K562 (cell line): ENCODE data around the gene CRACDL. TPM values are rescaled to one million over a fixed set of nuclear protein-coding genes. Genes with fewer than 3 reads are reported as not detected.

ENCODE experiments used
- ATAC-seq: fragments of 200-7000 bp; cut with Tn5 transposase; 3 replicates; pipeline ENCODE4 v1.9.1; 2020; ENCODE audit warnings: moderate library complexity
- BruUV-seq: library from RNA; stranded (reverse); fragments of 400-500 nt; replicated peaks from 2 replicates; lab custom pipeline; 2021; lab: Mats Ljungman, UMichigan
- CTCF ChIA-PET: fragments of 300-600 bp; formaldehyde crosslinking; extraction: SDS; loops from one replicate; lab custom pipeline; 2021; ENCODE audit warnings: low intra/inter-chr PET ratio; lab: Yijun Ruan, JAX
- POLR2A ChIA-PET: fragments of 300-600, 350-650 bp; sonication (Branson Sonifier 250); formaldehyde crosslinking; extraction: SDS; loops from one replicate; lab custom pipeline; 2021; ENCODE audit warnings: antibody characterized with exemption, inconsistent platforms; lab: Yijun Ruan, JAX
- DNase-seq, 4 experiments: peaks; one replicate each; pipeline versions ENCODE4 v3.0.0 to v3.0.0-alpha.2; 2011 to 2018; ENCODE audit warnings: low spot score in 3 of 4, mixed read lengths in 3 of 4; ENCODE audit errors: extremely low read depth in 1 of 4
- FAIRE-seq: peaks from 2 replicates; lab custom pipeline; 2011; peaks lifted over from hg19 to GRCh38; lab: Jason Lieb, UNC
- H2AFZ ChIP-seq: 2 replicates; pipeline ENCODE4 v1.6.0; 2011; ENCODE audit warnings: low read depth, low read length, control low read depth, inconsistent platforms
- H3K27ac ChIP-seq: fragments of 200-600 bp; 3 replicates; pipeline ENCODE4 v1.8.0; 2011; ENCODE audit warnings: low read depth, mild to moderate bottlenecking, control low read depth, inconsistent platforms, low read length, moderate library complexity, mixed read lengths; ENCODE audit errors: extremely low read depth
- H3K27me3 ChIP-seq, 2 experiments: fragments of 300-600 bp in 1 of 2; 2 replicates in 1 of 2; 3 replicates in 1 of 2; pipeline versions ENCODE4 v1.6.0 to v1.8.0; 2011; ENCODE audit warnings: inconsistent platforms in 2 of 2, low read length in 2 of 2, mild to moderate bottlenecking in 1 of 2, mixed read lengths in 1 of 2, moderate library complexity in 1 of 2; ENCODE audit not compliant: control insufficient read depth in 2 of 2, insufficient read depth in 2 of 2
- H3K36me3 ChIP-seq: fragments of 300-600 bp; 3 replicates; pipeline ENCODE4 v1.8.0; 2011; ENCODE audit warnings: mild to moderate bottlenecking, low read length, inconsistent platforms; ENCODE audit not compliant: control insufficient read depth, insufficient read depth
- H3K4me1 ChIP-seq, 2 experiments: fragments of 200-600 bp in 1 of 2; replicated peaks in 1 of 2; 2 replicates in 1 of 2; 3 replicates in 1 of 2; pipeline versions ENCODE4 v1.5.1 to v1.8.0; 2011; ENCODE audit warnings: inconsistent platforms in 2 of 2, low read length in 2 of 2, mild to moderate bottlenecking in 1 of 2, mixed read lengths in 1 of 2, moderate library complexity in 1 of 2; ENCODE audit not compliant: control insufficient read depth in 2 of 2, insufficient read depth in 2 of 2
- H3K4me2 ChIP-seq: 2 replicates; pipeline ENCODE4 v1.6.1; 2011; ENCODE audit warnings: low read length, control low read depth, inconsistent platforms, mixed read lengths; ENCODE audit not compliant: insufficient read depth
- H3K4me3 ChIP-seq: fragments of 200-600 bp; sonication (generic), shearing (Covaris generic); 2 replicates; pipeline ENCODE4 v1.5.1; 2016; ENCODE audit warnings: control low read depth, inconsistent platforms
- H3K79me2 ChIP-seq: fragments of 200-600 bp; 3 replicates; pipeline ENCODE4 v1.8.0; 2011; ENCODE audit warnings: low read length, inconsistent platforms; ENCODE audit not compliant: control insufficient read depth, insufficient read depth
- H3K9ac ChIP-seq, 2 experiments: 2 replicates each; pipeline versions ENCODE4 v1.6.0 to v1.6.1; 2011; ENCODE audit warnings: low read depth in 2 of 2, low read length in 2 of 2, control low read depth in 1 of 2, inconsistent platforms in 1 of 2, mild to moderate bottlenecking in 1 of 2, mixed read lengths in 1 of 2; ENCODE audit not compliant: insufficient read depth in 1 of 2
- H3K9me1 ChIP-seq: one replicate; pipeline ENCODE4 v1.6.0; 2011; ENCODE audit warnings: inconsistent platforms, mild to moderate bottlenecking, low read length, moderate library complexity; ENCODE audit not compliant: control insufficient read depth, insufficient read depth
- H3K9me3 ChIP-seq: replicated peaks from 2 replicates; pipeline ENCODE4 v1.5.1; 2011; ENCODE audit warnings: low read depth, low read length, inconsistent platforms; ENCODE audit not compliant: control insufficient read depth, insufficient read depth
- H4K20me1 ChIP-seq: replicated peaks from 2 replicates; pipeline ENCODE4 v1.6.1; 2011; ENCODE audit warnings: low read length, inconsistent platforms, mixed read lengths; ENCODE audit not compliant: control insufficient read depth, insufficient read depth
- ARHGAP35 ChIP-seq: fragments of 450-650 bp; IDR thresholded peaks from 2 replicates; pipeline ENCODE4 v1.6.1; 2018; ENCODE audit not compliant: partially characterized antibody
- BMI1 ChIP-seq: fragments of 150-350 bp; IDR thresholded peaks from 2 replicates; pipeline ENCODE4 v1.6.1; 2014; ENCODE audit warnings: low read length
- CAMTA2 ChIP-seq: fragments of 250-450 bp; sonication (Bioruptor Pico); conservative IDR thresholded peaks from 2 replicates; pipeline ENCODE4 v1.5.1; 2022
- EZH2 ChIP-seq: IDR thresholded peaks from 2 replicates; pipeline ENCODE4 v1.6.1; 2012; ENCODE audit warnings: low read depth, mild to moderate bottlenecking, inconsistent platforms, low read length, borderline replicate concordance
- HIVEP1 ChIP-seq: fragments of 250-450 bp; sonication (Bioruptor Pico); IDR thresholded peaks from 2 replicates; pipeline ENCODE4 v1.4.0; 2020; ENCODE audit warnings: mild to moderate bottlenecking
- L3MBTL2 ChIP-seq: fragments of 450-650 bp; IDR thresholded peaks from 2 replicates; pipeline ENCODE4 v1.6.1; 2016; ENCODE audit warnings: mild to moderate bottlenecking, moderate library complexity
- MTA3 ChIP-seq: fragments of 450-650 bp; formaldehyde crosslinking; IDR thresholded peaks from 2 replicates; pipeline ENCODE4 v1.6.1; 2017; ENCODE audit warnings: mild to moderate bottlenecking, borderline replicate concordance
- NFIX ChIP-seq: fragments of 250-450 bp; sonication (Bioruptor Pico); IDR thresholded peaks from 2 replicates; pipeline ENCODE4 v1.4.0; 2020; ENCODE audit warnings: low read depth, mild to moderate bottlenecking, moderate library complexity
- NRF1 ChIP-seq, 2 experiments: fragments of 450-650 bp; IDR thresholded peaks in 1 of 2; conservative IDR thresholded peaks in 1 of 2; 2 replicates each; pipeline ENCODE4 v1.6.1; 2014; ENCODE audit warnings: mild to moderate bottlenecking in 2 of 2
- PREB ChIP-seq: sonication (generic); formaldehyde crosslinking; IDR thresholded peaks from 2 replicates; pipeline ENCODE4 v1.8.1; 2023; ENCODE audit warnings: mild to moderate bottlenecking, missing genetic modification reagents
- SREBF2 ChIP-seq: sonication (generic); formaldehyde crosslinking; IDR thresholded peaks from 2 replicates; pipeline ENCODE4 v1.4.0; 2020; ENCODE audit warnings: mild to moderate bottlenecking, missing genetic modification reagents
- ZSCAN29 ChIP-seq: fragments of 450-650 bp; IDR thresholded peaks from 2 replicates; pipeline ENCODE4 v1.6.1; 2017
- WGBS: fragments of 100-300 bp; shearing (Covaris generic); methylation state at CpG from one replicate; pipeline ENCODE4 v1.1.6; 2016; ENCODE audit warnings: low coverage, mixed read lengths; ENCODE audit not compliant: insufficient coverage; ENCODE audit errors: missing lambda C conversion rate; 5-methylcytosine and 5-hydroxymethylcytosine counted together
- in situ Hi-C: fragments of 300-500 bp; cut with MboI; formaldehyde crosslinking; loops from 4 replicates; pipeline ENCODE4 v1.15.0; 2018; ENCODE audit warnings: inconsistent platforms, mixed read lengths
- intact Hi-C: fragments of 100-400 bp; cut with micrococcal nuclease; formaldehyde crosslinking; loops from 2 replicates; pipeline ENCODE4 v1.14.2; 2022
- polyA plus RNA-seq, 8 experiments: library from polyadenylated mRNA; depleted of rRNA in 4 of 8; stranded (reverse) in 5 of 8; unstranded in 3 of 8; fragments of >200 nt; fragmentation: Nextera tagmentation in 2 of 8; fragmentation: Illumina TruSeq in 1 of 8; extraction: Ambion mirVana in 2 of 8; extraction: Trizol in 1 of 8; gene quantifications; 2 replicates each; pipeline versions ENCODE4 v1.2.1 to v1.2.3, GENCODE V29; 2011 to 2014; ENCODE audit warnings: inconsistent platforms in 1 of 8, missing spikeins in 1 of 8
- total RNA-seq, 7 experiments: library from RNA; depleted of rRNA in 6 of 7; stranded (reverse); fragments of >200 nt in 6 of 7; fragmentation: Illumina TruSeq in 2 of 7; extraction: Trizol in 2 of 7; gene quantifications; 2 replicates each; pipeline versions ENCODE4 v1.2.1 to v1.2.3, GENCODE V29; 2011 to 2021; ENCODE audit warnings: low replicate concordance in 1 of 7
- TF ChIP-seq, protein P1 (sequence below): fragments of 450-650 bp; IDR thresholded peaks from 2 replicates; pipeline ENCODE4 v1.6.1; 2014; ENCODE audit warnings: low read depth, mild to moderate bottlenecking, moderate library complexity, borderline replicate concordance
- TF ChIP-seq, protein P2 (sequence below): IDR thresholded peaks from 2 replicates; pipeline ENCODE4 v1.6.1; 2011; ENCODE audit not compliant: insufficient read length; ENCODE audit errors: extremely low read depth
- TF ChIP-seq, protein P3 (sequence below): fragments of 450-650 bp; IDR thresholded peaks from 2 replicates; pipeline ENCODE4 v1.6.1; 2016; ENCODE audit warnings: antibody characterized with exemption

The CRACDL gene
- total and polyA plus RNA-seq, 9 of the 15 experiments (the other 6 are each of a cell fraction or from before 2014, with no cell fraction given): not detected

- BruUV-seq: no TSS peak
- in situ Hi-C loops: loop anchor here (25.0 kb wide), 1 partner anchor 424 kb away; no protein-coding TSS in a partner anchor
- ChIA-PET POLR2A (no interaction called here), CTCF (no interaction called here)
- Histone ChIP-seq H3K9ac (no peak overlapping the region), H3K27ac (no peak overlapping the region), H3K4me3 (no peak overlapping the region), H3K4me1 (no peaks in the 10 kb centered on the region), H3K4me2 (no peak overlapping the region), H3K79me2 (no peaks in the 10 kb centered on the region), H2AFZ (no peak overlapping the region), H3K9me3 (no peaks in the 10 kb centered on the region), H4K20me1 (peaks cover 3% of the 10 kb centered on the region; the same call in 1 of the 2 replicates), H3K36me3 (no peaks in the 10 kb centered on the region), H3K27me3 (peaks cover 0 to 10% of the 10 kb centered on the region in 2 experiments; a peak in 2 of 5 replicates), H3K9me1 (no peaks in the 10 kb centered on the region)
- no peak for DNase-seq
- WGBS: 9% methylated on average over 10 of the region's 10 CpGs
- intact Hi-C loops: loop anchor here (10.0 kb wide), 1 partner anchor 421 kb away; no protein-coding TSS in a partner anchor
- FAIRE-seq: no peak
- no peak for TF ChIP-seq NFIX (CRISPR knock-in tag)
- TF ChIP-seq L3MBTL2: no peak
- TF ChIP-seq NRF1 (conservative IDR thresholded peaks at IDR 0.05 in 1 of 2, IDR thresholded peaks at IDR 0.05 in 1 of 2): no peak
- TF ChIP-seq, protein P1, sequence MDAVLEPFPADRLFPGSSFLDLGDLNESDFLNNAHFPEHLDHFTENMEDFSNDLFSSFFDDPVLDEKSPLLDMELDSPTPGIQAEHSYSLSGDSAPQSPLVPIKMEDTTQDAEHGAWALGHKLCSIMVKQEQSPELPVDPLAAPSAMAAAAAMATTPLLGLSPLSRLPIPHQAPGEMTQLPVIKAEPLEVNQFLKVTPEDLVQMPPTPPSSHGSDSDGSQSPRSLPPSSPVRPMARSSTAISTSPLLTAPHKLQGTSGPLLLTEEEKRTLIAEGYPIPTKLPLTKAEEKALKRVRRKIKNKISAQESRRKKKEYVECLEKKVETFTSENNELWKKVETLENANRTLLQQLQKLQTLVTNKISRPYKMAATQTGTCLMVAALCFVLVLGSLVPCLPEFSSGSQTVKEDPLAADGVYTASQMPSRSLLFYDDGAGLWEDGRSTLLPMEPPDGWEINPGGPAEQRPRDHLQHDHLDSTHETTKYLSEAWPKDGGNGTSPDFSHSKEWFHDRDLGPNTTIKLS: no peak
- no peak for TF ChIP-seq MTA3
- TF ChIP-seq, protein P2, sequence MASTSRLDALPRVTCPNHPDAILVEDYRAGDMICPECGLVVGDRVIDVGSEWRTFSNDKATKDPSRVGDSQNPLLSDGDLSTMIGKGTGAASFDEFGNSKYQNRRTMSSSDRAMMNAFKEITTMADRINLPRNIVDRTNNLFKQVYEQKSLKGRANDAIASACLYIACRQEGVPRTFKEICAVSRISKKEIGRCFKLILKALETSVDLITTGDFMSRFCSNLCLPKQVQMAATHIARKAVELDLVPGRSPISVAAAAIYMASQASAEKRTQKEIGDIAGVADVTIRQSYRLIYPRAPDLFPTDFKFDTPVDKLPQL: no peak
- TF ChIP-seq ZSCAN29: no peak
- TF ChIP-seq ARHGAP35: no peak
- no peak for TF ChIP-seq BMI1
- TF ChIP-seq, protein P3, sequence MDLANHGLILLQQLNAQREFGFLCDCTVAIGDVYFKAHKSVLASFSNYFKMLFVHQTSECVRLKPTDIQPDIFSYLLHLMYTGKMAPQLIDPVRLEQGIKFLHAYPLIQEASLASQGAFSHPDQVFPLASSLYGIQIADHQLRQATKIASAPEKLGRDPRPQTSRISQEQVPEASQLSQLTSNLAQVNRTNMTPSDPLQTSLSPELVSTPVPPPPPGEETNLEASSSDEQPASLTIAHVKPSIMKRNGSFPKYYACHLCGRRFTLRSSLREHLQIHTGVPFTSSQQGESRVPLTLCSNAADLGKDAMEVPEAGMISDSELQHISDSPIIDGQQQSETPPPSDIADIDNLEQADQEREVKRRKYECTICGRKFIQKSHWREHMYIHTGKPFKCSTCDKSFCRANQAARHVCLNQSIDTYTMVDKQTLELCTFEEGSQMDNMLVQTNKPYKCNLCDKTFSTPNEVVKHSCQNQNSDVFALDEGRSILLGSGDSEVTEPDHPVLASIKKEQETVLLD: no peak
- TF ChIP-seq SREBF2 (CRISPR knock-in tag): no peak
- no peak for TF ChIP-seq HIVEP1 (CRISPR knock-in tag)
- TF ChIP-seq EZH2: no peak
- TF ChIP-seq CAMTA2 (CRISPR knock-in tag): no peak
- TF ChIP-seq PREB (CRISPR knock-in tag): no peak
- ATAC-seq: no peak
Observed at GRCh38 chr2:98835831-98836385, 100.1 kb downstream of the CRACDL start.
